ENCODE data around the gene KLF7.

The KLF7 gene

GRCh38 chr2:207090389-207090788 lies 75.4 kb downstream of the KLF7 start:
- H3K27ac ChIP-seq: no peak overlapping the region
- no peak for TF ChIP-seq CTCF (conservative IDR thresholded peaks at IDR 0.05)

- TF ChIP-seq CTCF (conservative IDR thresholded peaks at IDR 0.05): no peak
- peak overlapping the region; percentile 13; the same call in 1 of the 2 replicates for H3K27ac ChIP-seq
Observed at GRCh38 chr2:207088839-207089238, 76.9 kb downstream of the KLF7 start.

- no peak for TF ChIP-seq CTCF (conservative IDR thresholded peaks at IDR 0.05)
- peak overlapping the region; percentile 13; the same call in 1 of the 2 replicates for H3K27ac ChIP-seq
Observed at GRCh38 chr2:207088276-207088675, 77.5 kb downstream of the KLF7 start.

GRCh38 chr2:207087046-207087902 lies 78.5 kb downstream of the KLF7 start:
- TF ChIP-seq CTCF (conservative IDR thresholded peaks at IDR 0.05): no peak
- H3K27ac ChIP-seq: no peak overlapping the region

GRCh38 chr2:207086136-207086535 lies 79.6 kb downstream of the KLF7 start:
- TF ChIP-seq CTCF (conservative IDR thresholded peaks at IDR 0.05): no peak
- no peak overlapping the region for H3K27ac ChIP-seq

- no peak overlapping the region for H3K27ac ChIP-seq
- TF ChIP-seq CTCF (conservative IDR thresholded peaks at IDR 0.05): no peak
Observed at GRCh38 chr2:207085110-207085509, 80.6 kb downstream of the KLF7 start.

- TF ChIP-seq CTCF (conservative IDR thresholded peaks at IDR 0.05): no peak
- peak overlapping the region; percentile 80 for H3K27ac ChIP-seq
Observed at GRCh38 chr2:207083361-207084110, 82.2 kb downstream of the KLF7 start.

Data from VCaP (cell line).